ENCODE data around the gene OOSP2.
"Not testable (repeated sequence)": the region's sequence is repeated elsewhere in the genome, so short reads cannot be mapped to it uniquely, and the experiment has no call there.

Gene OOSP2, protein sequence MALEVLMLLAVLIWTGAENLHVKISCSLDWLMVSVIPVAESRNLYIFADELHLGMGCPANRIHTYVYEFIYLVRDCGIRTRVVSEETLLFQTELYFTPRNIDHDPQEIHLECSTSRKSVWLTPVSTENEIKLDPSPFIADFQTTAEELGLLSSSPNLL

DNA sequence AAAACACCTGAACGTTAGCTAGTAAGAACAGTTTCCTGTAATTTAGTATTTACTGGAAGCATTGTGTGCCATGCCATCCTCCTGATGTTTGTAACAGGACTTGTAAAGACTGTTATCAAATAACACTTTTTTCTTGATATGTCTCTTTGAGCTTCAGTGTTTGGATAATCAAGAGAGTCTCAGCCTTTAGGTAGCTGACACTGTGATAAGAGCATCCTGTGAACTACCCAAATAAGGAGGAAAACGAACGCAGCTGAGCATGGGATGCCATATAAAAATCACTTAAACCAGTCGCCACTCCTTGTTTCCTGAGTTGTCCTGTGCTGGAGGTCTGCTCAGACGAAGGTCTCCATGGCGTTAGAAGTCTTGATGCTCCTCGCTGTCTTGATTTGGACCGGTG lies at the start of gene OOSP2:
OOSP2 (plus strand) TSS at position 301 of the 400 bp plus-strand sequence; CDS start at position 352, 51 bp downstream.
- DNase-seq (ENCODE audit: low read depth), result no peak

DNA sequence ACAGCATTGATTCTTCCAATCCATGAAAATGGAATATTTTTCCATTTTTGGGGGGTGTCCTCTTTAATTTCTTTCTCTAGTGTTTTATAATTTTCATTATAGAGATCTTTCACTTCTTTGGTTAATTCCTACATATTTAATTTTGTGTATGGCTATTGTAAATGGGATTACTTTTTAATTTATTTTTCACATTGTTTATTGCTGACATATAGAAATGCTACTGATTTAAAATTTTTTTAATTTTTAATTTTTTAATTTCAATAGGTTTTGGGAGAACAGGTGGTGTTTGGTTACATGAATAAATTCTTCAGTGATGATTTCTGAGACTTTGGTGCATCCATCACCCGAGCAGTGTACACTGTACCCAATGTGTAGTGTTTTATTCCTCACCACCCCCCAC lies 49.8 kb upstream of the OOSP2 start:
- DNase-seq (ENCODE audit: low read depth), result no peak

DNA sequence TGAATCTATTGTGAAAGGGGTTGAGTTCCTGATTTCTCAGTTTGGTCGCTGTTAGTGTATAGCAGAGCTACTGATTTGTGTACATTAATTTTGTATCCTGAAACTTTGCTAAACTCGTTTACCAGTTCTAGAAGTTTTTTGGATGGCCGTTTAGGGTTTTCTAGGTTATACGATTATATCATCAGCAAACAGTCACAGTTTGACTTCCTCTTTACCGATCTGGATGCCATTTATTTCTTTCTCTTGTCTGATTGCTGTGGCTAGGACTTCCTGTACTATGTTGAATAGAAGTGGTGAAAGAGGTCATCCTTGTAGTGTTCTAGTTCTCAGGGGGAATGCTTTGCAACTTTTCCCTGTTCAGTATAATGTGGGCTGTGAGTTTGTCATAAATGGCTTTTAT lies 47.8 kb upstream of the OOSP2 start:
- DNase-seq (ENCODE audit: low read depth), result no peak

DNA sequence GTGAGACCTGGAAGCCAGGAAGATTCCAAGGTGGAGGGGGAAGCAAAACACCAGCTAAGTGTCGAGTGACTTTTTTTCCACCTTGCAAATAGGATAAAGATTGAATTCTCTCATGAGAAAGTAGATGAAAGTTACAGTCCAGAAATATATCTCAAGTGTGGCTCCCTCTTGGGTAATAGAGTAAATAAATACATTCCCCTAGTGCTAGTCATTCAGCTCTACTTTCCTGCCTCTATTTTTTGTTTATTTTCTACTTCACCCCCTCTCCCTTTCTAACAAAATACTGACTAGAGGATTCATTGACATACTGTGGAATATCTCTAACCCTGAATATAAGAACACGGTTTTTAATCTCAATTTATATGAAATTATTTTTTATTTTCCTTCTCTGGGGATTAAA lies 42.4 kb upstream of the OOSP2 start:
- DNase-seq (ENCODE audit: low read depth), result no peak

DNA sequence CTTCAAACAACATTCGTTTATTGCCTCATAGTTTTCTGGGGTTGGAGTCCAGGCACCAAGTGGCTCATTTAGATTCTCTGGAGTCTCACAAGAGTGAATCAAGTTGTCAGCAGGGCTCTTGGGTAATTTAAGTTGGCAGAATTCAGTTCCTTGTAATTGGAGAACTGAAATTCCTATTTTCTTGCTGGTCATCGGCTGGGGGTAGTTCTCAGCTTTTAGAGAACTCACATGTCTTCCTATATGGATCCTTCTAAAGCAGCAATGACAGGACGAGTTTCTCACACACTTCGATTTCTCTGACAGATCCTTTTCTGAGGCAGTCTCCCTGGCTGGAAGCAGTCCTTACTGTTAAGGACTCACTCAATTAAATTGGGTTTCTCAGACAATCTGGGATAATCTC lies 40.5 kb upstream of the OOSP2 start:
- DNase-seq (ENCODE audit: low read depth), result no peak

DNA sequence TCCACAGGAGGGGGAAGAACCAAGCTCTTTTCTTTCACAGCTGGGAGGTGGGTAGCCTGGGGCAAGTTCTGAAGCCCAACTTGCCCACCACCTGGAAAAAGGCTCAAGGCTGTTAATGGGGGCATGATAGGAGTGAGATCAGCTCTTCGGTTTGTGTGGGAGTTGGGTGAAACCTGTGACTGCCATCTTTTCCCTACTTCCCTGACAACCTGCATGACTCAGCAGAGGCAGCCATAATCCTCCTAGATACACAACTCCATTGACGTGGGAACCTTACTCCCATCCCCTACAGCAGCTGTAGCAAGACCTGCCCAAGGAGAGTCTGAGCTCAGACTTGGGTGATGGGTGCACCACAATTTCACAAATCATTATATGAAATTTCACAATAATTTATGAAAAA lies 36.5 kb upstream of the OOSP2 start:
- DNase-seq (ENCODE audit: low read depth), result no peak

DNA sequence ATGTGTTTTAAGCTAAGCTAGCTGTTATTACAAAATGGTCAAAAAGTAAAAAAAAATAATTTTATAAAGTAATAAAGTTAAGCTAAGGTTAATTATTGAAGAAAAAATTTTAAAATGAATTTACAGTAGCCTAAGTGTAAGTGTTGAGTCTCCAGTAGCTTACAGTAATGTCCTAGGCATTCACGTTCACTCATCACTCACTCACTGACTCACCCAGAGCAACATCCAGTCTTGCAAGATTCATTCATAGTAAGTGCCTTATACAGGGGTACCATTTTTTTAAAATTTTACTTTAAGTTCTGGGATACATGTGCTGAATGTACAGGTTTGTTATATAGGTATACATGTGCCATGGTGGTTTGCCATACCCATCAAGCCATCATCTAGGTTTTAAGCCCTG lies 34.8 kb upstream of the OOSP2 start:
- DNase-seq (ENCODE audit: low read depth), result no peak

DNA sequence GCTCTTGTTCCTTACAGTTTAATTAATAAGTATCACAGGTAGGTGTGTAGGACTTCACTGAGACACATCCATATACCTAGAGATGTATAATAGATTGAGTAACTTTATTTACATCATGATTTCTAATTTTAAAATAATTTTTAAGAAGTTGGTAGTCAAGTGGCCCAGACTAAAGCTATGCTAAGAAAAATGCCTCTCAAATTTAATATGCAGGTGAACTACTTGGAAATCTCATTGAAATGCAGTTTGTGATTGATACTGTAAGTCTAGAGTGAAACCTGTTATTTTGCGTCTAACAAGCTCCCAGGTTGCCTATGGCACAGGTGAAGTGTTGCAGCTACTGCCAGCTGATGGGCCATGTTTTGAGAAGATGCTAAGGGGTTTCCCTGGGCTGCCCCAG lies 23.3 kb upstream of the OOSP2 start, which contains the start of gene OOSP4B:
OOSP4B (plus strand) TSS at position 301 of the 400 bp plus-strand sequence.
- no peak for DNase-seq (ENCODE audit: low read depth)

DNA sequence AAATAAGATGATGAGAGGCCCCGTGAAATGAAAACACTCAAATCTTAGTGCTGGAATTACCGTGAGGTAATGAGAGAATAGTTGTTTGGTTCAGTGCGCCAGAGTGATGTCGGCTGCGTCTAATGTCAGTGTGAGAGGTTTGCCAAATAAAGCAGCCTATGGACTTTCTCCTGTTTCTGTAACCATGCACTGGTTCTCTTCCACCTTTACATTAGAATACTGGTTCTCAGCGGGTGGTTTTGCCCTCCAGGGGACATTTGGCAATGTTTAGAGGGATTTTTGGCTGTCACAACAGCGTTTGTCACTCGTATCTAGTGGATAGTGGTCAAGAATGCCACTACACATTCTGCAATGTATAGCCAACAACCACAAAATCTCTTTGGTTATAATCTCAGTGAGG lies 22.2 kb upstream of the OOSP2 start:
- no peak for DNase-seq (ENCODE audit: low read depth)

DNA sequence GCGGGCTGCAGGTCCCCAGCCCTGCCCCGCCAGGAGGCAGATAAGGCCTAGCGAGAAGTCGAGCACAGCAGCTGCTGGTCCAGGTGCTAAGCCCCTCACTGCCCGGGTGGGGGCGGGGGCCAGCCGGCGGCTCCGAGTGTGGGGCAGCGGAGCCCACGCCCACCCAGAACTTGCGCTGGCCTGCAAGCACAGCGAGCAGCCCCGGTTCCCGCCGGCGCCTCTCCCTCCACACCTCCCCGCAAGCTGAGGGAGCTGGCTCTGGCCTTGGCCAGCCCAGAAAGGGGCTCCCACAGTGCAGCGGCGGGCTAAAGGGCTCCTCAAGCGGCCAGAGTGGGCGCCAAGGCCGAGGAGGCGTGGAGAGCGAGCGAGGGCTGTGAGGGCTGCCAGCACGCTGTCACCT lies 19.8 kb upstream of the OOSP2 start:
- not testable (repeated sequence) for DNase-seq (ENCODE audit: low read depth)

DNA sequence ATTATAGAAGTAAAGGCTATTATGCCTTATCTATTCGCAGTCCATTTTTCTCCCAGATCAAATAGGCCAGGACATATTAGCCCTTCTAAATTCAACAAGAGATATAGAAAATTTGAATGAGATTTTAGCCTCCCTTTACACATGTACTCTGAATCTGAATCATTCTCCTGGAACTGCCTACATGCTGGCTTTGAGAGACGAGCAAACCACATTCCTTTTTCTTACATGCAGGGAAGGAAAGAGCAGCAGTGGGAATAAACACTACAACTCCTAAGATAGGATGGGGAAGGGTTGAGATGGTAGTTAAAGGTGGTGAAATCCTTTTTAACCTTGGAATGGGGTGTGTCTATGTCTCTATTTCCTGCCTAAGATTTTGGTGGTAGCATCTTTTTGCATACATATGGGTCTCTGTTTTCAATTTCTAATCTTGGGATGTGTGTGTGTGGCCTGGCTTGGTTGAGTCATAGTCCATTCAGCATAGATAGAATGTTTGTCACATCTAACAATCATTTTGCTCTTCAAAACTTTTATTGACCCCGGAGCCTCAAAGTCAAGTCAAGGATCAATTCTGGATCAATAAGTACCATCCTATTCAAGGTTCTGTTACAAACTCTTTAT lies 11.1 kb upstream of the OOSP2 start:
- DNase-seq (ENCODE audit: low read depth), result no peak

DNA sequence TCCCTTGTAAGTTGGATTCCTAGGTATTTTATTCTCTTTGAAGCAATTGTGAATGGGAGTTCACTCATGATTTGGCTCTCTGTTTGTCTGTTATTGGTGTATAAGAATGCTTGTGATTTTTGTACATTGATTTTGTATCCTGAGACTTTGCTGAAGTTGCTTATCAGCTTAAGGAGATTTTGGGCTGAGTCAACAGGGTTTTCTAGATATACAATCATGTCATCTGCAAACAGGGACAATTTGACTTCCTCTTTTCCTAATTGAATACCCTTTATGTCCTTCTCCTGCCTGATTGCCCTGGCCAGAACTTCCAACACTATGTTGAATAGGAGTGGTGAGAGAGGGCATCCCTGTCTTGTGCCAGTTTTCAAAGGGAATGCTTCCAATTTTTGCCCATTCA lies 10.2 kb downstream of the OOSP2 start:
- DNase-seq (ENCODE audit: low read depth), result not testable (repeated sequence)

DNA sequence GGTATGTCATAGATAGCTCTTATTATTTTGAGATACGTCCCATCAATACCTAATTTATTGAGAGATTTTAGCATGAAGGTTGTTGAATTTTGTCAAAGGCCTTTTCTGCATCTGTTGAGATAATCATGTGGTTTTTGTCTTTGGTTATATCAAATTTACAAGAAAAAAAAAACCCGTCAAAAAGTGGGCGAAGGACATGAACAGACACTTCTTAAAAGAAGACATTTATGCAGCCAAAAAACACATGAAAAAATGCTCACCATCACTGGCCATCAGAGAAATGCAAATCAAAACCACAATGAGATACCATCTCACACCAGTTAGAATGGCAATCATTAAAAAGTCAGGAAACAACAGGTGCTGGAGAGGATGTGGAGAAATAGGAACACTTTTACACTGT lies 10.6 kb downstream of the OOSP2 start:
- DNase-seq (ENCODE audit: low read depth), result not testable (repeated sequence)

DNA sequence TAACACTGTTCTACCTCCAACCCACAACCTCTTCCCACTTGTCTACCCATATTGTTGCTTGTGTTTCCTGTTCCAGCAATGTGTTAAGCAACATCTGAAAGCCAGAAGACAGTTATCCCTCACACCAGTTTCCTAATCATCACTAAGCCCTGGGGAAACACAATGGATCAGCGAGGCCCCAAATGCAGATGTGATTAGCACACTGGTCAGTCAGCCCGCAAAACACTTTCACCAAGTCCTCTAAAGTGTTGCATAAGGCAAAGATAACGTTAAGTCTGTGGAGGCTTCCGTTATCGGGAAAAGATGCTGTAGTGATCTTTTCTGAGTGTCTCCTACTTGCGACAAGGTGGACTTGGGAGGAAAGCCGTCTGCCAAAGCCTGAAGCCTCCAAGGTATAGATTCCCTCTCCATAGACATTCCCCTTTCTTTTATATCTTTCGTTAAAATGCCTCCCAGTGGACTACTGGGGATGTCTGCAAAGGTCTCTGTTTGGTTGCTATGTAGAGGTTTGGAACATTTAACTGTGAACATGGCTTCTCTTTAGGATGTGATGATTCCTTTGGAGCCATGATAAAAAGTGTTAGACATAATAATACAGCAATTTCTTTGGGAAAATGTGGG lies 16.2 kb downstream of the OOSP2 start, which contains the start of gene MS4A3:
MS4A3 (plus strand) TSS at position 317 of the 621 bp plus-strand sequence. CDS start 4,496 bp downstream, outside the sequence.
- no peak for DNase-seq (ENCODE audit: low read depth)

DNA sequence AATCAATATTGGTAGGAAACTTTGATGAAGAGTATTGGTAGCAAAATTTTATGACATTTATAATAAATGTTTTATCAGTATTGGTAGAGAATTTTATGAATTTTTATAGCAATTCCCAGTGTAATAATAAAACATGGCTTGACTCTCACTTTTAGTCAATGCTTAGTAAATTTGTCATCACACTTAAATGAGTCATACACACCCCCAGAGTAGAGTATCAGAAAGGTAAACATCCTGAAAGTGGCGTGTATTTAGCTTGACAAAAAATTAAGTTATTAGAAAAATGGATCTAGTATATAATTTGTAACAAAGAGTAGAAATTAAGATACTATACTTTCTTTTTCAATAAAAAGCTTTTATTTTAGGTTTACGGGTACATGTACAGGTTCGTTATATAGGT lies 18.8 kb downstream of the OOSP2 start:
- no peak for DNase-seq (ENCODE audit: low read depth)

DNA sequence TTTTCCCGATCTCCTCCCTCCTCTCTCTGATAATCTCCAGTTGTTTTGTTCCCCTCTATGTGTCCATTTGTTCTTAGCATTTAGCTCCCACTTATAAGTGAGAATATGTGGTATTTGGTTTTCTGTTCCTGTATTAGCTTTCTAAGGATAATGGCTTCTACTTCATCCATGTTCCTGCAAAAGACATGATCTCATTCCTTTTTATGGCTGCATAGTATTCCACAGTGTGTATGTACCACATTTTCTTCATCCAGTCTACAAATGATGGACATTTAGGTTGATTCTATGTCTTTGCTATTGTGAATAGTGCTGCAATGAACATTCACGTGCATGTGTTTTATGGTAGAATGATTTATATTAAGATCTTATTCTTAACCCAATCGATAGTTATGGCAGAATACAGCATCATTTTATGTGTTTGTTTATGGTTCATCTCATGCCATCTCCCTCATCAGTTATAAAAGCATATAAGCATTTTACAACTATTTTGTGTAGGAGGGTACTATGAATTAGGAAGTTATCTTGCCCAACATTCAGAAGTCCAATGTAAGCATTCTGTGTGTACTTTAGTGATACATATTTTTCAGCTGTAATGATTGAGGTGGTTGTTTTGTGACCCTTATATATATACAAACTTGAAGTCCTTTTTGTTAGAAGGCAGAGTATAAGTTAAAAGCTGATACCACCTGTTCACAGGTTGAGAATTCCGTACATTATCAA lies 19.5 kb downstream of the OOSP2 start:
- DNase-seq (ENCODE audit: low read depth), result no peak

DNA sequence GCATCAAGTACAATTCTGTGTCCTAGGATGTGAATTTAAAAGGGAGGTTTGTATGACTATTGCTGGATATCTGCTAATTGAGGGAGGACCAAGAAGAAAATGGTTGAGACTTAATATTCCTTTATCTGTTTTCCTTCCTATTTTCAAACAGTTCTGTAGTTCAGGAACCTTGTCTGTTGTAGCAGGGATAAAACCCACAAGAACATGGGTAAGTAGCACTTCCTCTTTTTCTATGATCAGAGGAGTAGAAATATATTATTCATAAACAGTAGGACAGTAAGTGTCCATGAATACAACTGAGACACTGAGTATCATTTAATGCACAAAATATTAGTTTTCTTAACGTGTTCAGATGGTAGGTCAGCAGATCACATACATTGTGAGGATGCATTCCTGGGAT lies 23.9 kb downstream of the OOSP2 start:
- DNase-seq (ENCODE audit: low read depth), result no peak

DNA sequence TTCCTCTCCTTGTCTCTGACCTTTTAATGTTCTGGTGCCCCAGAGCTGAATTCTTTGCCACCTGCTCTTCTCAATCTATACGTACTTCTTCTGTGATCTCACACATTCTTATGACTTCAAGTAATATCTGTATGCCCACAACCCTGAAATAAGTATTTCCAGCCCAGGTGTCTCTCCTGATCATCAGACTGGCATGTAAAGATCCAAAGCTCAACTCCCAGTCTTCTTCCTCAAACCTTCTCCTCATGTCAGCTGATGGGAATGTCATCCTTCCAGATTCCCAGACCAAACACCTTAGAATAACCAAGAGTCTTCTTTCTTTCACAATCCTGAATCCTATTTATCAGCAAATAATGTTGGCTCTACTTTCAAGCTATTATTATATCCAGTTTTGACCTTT lies 25.6 kb downstream of the OOSP2 start:
- DNase-seq (ENCODE audit: low read depth), result no peak

DNA sequence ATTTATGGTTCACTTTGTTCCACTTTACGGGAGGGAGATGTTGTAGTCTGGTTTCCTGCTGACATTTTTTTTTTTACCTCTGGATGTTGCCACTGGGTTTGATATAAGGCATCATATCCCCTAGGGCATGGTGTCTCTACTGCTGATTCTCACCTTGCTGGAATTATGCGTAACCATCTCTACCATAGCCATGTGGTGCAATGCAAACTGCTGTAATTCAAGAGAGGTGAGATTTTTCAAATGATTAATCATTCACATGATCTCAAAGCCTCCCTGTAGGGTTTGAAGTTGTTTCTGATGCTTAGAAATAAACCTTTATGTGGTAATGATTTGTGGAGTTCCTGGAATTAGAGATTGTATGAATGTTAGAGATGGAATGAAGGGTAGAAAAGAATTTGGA lies 29.2 kb downstream of the OOSP2 start:
- no peak for DNase-seq (ENCODE audit: low read depth)

DNA sequence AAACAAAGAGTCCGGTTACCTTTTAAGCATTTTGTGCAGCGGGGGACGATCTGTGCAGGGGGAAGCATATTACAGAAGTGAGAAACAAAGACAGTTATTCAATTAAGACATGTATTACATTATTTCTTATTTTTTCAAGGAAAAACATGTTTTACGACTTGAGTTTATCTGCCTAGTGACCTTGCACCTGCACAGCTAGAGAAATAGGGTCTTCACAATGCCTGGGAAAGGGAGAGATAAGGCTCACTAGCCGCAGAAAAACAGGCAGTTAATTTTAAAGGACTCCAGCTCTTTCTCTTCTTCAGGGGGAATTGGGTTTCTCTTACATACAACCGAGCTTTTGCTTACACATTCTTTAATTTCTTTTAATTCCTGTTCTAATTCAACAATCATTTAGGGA lies 31.4 kb downstream of the OOSP2 start:
- not testable (repeated sequence) for DNase-seq (ENCODE audit: low read depth)

DNA sequence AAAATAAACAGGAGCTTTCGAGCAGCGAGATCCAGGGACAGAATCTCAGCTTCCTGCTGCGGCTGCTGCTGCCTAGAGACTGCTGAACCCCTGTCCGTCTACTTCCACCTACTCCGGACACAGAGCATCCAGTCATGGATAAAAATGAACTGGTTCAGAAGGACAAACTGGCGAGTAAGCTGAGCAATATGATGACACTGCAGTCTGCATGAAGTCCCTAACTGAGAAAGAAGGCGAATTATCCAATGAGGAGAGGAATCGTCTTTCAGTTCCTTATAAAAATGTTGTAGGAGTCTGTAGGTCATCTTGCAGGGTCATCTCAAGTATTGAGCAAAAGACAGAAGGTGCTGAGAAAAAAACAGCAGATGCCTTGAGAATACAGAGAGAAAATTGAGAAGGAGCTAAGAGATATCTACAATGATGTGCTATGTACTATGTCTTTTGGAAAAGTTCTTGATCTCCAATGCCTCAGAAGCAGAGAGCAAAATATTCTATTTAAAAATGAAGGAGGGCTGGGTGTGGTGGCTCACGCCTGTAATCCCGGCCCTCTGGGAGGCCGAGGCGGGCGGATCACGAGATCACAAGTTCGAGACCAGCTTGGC lies 37.1 kb downstream of the OOSP2 start:
- no peak for DNase-seq (ENCODE audit: low read depth)

DNA sequence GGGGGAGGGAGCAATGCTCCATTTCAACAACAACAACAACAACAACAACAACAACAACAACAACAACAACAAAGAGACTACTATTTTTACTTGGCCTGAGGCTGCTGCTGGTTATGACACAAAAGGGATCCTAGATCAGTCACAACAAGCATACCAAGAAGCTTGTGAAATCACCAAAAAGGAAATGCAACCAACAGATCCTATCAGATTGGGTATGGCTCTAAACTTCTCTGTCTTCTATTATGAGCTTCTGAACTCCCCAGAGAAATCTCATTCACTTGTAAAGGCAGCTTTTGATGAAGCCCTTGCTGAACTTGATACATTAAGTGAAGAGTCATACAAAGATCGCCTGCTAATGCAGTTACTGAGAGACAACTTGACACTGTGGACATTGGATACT lies 37.8 kb downstream of the OOSP2 start:
- no peak for DNase-seq (ENCODE audit: low read depth)

DNA sequence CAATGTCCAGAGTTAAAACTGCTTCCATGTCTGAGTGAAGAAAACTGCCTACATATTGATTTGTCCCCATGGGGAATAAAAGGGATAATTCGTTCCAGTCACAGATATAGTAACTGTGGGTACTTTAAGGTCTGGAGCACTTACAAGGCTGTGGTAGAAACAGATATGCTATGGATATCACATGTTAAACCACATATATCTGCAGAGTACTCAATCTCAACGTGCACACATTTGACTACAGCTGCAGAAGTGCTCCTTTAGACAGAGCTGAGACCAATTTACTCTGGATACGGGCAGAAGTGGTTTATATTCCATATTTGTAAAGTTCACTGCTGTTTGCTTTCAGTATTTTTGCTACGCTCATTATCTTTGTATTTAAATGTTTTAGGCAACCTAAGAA lies 38.5 kb downstream of the OOSP2 start:
- no peak for DNase-seq (ENCODE audit: low read depth)

Measured in stimulated activated CD4-positive, alpha-beta T cell treated with anti-CD3 and anti-CD28 coated beads, Interleukin-2, amount 100 ng/mL, for 4 hours (primary cell).